OCI-LY1 (cell line): ENCODE results near the gene SPECC1L.

Experiments used
- H2AFZ ChIP-seq: fragments of 200-600 bp; sonication (generic), shearing (Covaris generic); 2 replicates; pipeline ENCODE4 v1.6.0; 2014; ENCODE audit warnings: antibody characterized with exemption, mild to moderate bottlenecking, low read length
- H3F3A ChIP-seq: fragments of 200-600 bp; sonication (generic), shearing (Covaris generic); 2 replicates; pipeline ENCODE4 v1.6.0; 2014; ENCODE audit warnings: mild to moderate bottlenecking, antibody characterized with exemption, low read length, moderate library complexity; ENCODE audit not compliant: insufficient read depth
- H3K27ac ChIP-seq: fragments of 200-600 bp; sonication (generic); 2 replicates; pipeline ENCODE4 v1.5.1; 2014; ENCODE audit warnings: low read length, mixed run types, mild to moderate bottlenecking, low read depth; ENCODE audit not compliant: poor library complexity, severe bottlenecking
- H3K27me3 ChIP-seq: fragments of 200-600 bp; sonication (generic); 2 replicates; pipeline ENCODE4 v1.6.0; 2014; ENCODE audit warnings: antibody characterized with exemption, mild to moderate bottlenecking, low read length, moderate library complexity; ENCODE audit not compliant: insufficient read depth
- H3K36me3 ChIP-seq: fragments of 200-600 bp; sonication (generic); 2 replicates; pipeline ENCODE4 v1.6.1; 2014; ENCODE audit warnings: mild to moderate bottlenecking, antibody characterized with exemption, low read length, moderate library complexity, mixed read lengths; ENCODE audit not compliant: insufficient read depth
- H3K4me1 ChIP-seq: fragments of 200-600 bp; sonication (generic); 2 replicates; pipeline ENCODE4 v1.5.1; 2014; ENCODE audit warnings: mild to moderate bottlenecking, low read length, moderate library complexity; ENCODE audit not compliant: insufficient read depth, severe bottlenecking
- H3K4me2 ChIP-seq: fragments of 200-600 bp; sonication (generic), shearing (Covaris generic); 2 replicates; pipeline ENCODE4 v1.6.1; 2014; ENCODE audit warnings: low read length
- H3K4me3 ChIP-seq: fragments of 200-600 bp; sonication (generic); 2 replicates; pipeline ENCODE4 v1.5.1; 2014; ENCODE audit warnings: low read length, low read depth, mild to moderate bottlenecking, mixed read lengths; ENCODE audit not compliant: poor library complexity, severe bottlenecking
- H3K79me2 ChIP-seq: fragments of 200-600 bp; shearing (Covaris generic); 2 replicates; pipeline ENCODE4 v1.6.1; 2016; ENCODE audit warnings: mixed run types, low read length, mixed read lengths; ENCODE audit not compliant: insufficient read depth
- H3K9ac ChIP-seq: fragments of 200-600 bp; sonication (generic), shearing (Covaris generic); 2 replicates; pipeline ENCODE4 v1.6.1; 2014; ENCODE audit warnings: mild to moderate bottlenecking, low read length, mixed read lengths
- H3K9me2 ChIP-seq: fragments of 200-600 bp; sonication (generic), shearing (Covaris generic); 2 replicates; pipeline ENCODE4 v1.6.1; 2014; ENCODE audit warnings: low read depth, mild to moderate bottlenecking, low read length, mixed read lengths
- H3K9me3 ChIP-seq: fragments of 200-600 bp; shearing (Covaris generic); 2 replicates; pipeline ENCODE4 v1.6.1; 2014; ENCODE audit warnings: low read length, mixed read lengths
- H4K20me1 ChIP-seq: fragments of 200-600 bp; sonication (generic), shearing (Covaris generic); 2 replicates; pipeline ENCODE4 v1.6.0; 2016; ENCODE audit warnings: mild to moderate bottlenecking, low read length; ENCODE audit not compliant: insufficient read depth
- CTCF ChIP-seq: fragments of 200-600 bp; sonication (generic), shearing (Covaris generic); IDR thresholded peaks from 2 replicates; pipeline ENCODE4 v1.5.1; 2017; ENCODE audit warnings: mild to moderate bottlenecking, antibody characterized with exemption, low read length, moderate library complexity, mixed read lengths
- EZH2 ChIP-seq: fragments of 200-600 bp; sonication (generic), shearing (Covaris generic); IDR thresholded peaks from 2 replicates; pipeline ENCODE4 v1.8.0; 2017; ENCODE audit warnings: borderline replicate concordance, mixed run types, mild to moderate bottlenecking, antibody characterized with exemption, low read length, moderate library complexity, mixed read lengths

Gene SPECC1L

GRCh38 chr22:24465975-24466374, 195.3 kb downstream of the SPECC1L start:
- H2AFZ ChIP-seq, result no peak overlapping the region
- no peaks in the 10 kb centered on the region for H4K20me1 ChIP-seq
- H3K79me2 ChIP-seq, result no peaks in the 10 kb centered on the region
- no peak overlapping the region for H3K9ac ChIP-seq
- TF ChIP-seq EZH2 (no peak), CTCF (no peak)
- H3K4me2 ChIP-seq, result no peak overlapping the region
- no peaks in the 10 kb centered on the region for H3K9me2 ChIP-seq
- H3K36me3 ChIP-seq, result no peaks in the 10 kb centered on the region
- no peaks in the 10 kb centered on the region for H3K27me3 ChIP-seq
- H3K4me1 ChIP-seq, result peaks cover 34% of the 10 kb centered on the region
- no peaks in the 10 kb centered on the region for H3F3A ChIP-seq
- peak overlapping the region; percentile 64 for H3K27ac ChIP-seq
- H3K4me3 ChIP-seq, result no peak overlapping the region
- no peaks in the 10 kb centered on the region for H3K9me3 ChIP-seq

DNA sequence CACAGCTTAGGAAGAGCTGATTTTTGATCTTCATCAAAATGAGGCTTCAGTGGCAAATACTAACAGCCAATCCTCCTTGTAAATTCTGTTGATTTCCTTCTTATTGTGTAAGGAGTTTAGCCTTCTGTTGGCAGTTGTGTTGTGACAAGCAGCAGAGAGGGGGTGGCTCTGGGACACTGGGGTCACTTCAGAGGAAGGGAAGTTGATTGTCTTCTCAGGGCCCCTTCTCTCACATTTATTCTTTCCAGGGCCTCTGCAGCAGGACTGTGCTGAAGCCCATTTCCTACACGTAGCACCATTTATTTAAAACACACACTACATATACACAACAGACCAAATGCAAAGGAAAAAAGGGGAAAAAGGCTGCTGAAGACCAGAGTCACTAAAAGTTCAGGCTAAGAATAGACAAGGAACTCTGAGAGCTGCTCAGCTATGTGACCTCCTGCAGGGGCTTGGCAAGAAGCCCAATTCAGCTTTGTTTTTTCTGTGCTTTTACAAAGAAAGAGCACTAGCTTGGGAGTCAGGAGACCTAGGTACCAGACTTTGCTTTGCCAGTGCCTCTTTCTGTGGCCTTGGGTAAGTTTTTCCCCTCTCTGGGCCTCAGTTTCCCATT, 196.2 kb downstream of the SPECC1L start:
- Histone ChIP-seq H3K9ac (peak overlapping the region; percentile 17; the same call in 1 of the 2 replicates), H3K4me2 (peak overlapping the region; percentile 33; the same call in 1 of the 2 replicates), H3K4me1 (peaks cover 31% of the 10 kb centered on the region), H2AFZ (no peak overlapping the region), H3K9me3 (no peaks in the 10 kb centered on the region), H3K4me3 (no peak overlapping the region), H3K27ac (peak overlapping the region; percentile 64), H3K27me3 (no peaks in the 10 kb centered on the region), H3K36me3 (no peaks in the 10 kb centered on the region), H3K79me2 (no peaks in the 10 kb centered on the region), H4K20me1 (no peaks in the 10 kb centered on the region), H3F3A (no peaks in the 10 kb centered on the region), H3K9me2 (no peaks in the 10 kb centered on the region)
- TF ChIP-seq EZH2, result no peak
- no peak for TF ChIP-seq CTCF

GRCh38 chr22:24467340-24467739, 196.7 kb downstream of the SPECC1L start:
- Histone ChIP-seq H3K27ac (peak overlapping the region; percentile 64), H3K36me3 (no peaks in the 10 kb centered on the region), H2AFZ (no peak overlapping the region), H3K4me3 (no peak overlapping the region), H3K4me1 (peaks cover 31% of the 10 kb centered on the region), H4K20me1 (no peaks in the 10 kb centered on the region), H3K4me2 (no peak overlapping the region; the same call in 1 of the 2 replicates), H3K79me2 (no peaks in the 10 kb centered on the region), H3F3A (no peaks in the 10 kb centered on the region), H3K27me3 (no peaks in the 10 kb centered on the region), H3K9ac (no peak overlapping the region; the same call in 1 of the 2 replicates), H3K9me2 (no peaks in the 10 kb centered on the region), H3K9me3 (no peaks in the 10 kb centered on the region)
- TF ChIP-seq EZH2 (no peak), CTCF (no peak)
